Transverse colon (tissue), 3 donors: ENCODE measurements around the gene CD1E.

Experiments
- CTCF ChIP-seq, 5 experiments: fragments of 200-600 bp in 3 of 5; fragments of 450-650 bp in 2 of 5; sonication (generic) in 3 of 5; IDR thresholded peaks; 1 replicate in 2 of 5; 2 replicates in 3 of 5; pipeline ENCODE4 v1.5.1; 2016 to 2017; ENCODE audit warnings: antibody characterized with exemption in 5 of 5, inconsistent platforms in 3 of 5, mild to moderate bottlenecking in 2 of 5, moderate library complexity in 1 of 5
- POLR2A ChIP-seq: fragments of 450-650 bp; IDR thresholded peaks from one replicate; pipeline ENCODE4 v1.6.1; 2016; ENCODE audit warnings: antibody characterized with exemption, mild to moderate bottlenecking, moderate library complexity

DNA sequence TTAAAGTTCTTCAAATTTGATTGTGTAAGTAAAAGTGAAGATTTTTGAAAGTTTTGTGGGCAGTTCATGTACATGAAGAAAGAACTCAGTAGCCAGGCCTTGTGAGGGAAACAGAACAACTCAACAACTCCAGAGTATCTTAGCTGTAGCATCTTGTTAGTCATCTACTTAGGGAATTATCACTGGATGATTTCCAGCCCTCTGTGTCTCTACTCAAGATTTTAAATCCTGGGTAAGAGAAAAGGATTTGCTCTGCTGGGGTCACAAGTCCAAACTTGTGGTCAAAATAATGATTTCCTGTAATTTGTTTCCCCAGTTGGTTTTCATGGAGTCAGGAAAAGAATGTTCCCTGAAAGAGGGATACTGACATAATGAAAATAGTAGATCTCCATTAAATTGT, 37.4 kb downstream of the CD1E start:
- TF ChIP-seq CTCF (IDR thresholded peaks at IDR 0.05) = no peak
- TF ChIP-seq POLR2A = no peak
